Inflammatory macrophage (primary cell): ENCODE measurements around the gene FTSJ1.
"Not testable (repeated sequence)": the region's sequence is repeated elsewhere in the genome, so short reads cannot be mapped to it uniquely, and the experiment has no call there.

Experiments
- DNase-seq, 2 donors: peaks; one replicate each; pipeline ENCODE4 v3.0.0-alpha.2; 2020 to 2022
- total RNA-seq, 18 experiments: gene quantifications; one replicate each; lab custom pipeline; 2026; ENCODE audit warnings: mixed read lengths in 6 of 18, inconsistent platforms in 2 of 18; lab: John Stamatoyannopoulos, UW

Gene FTSJ1
- total RNA-seq, result 8.1 to 39.6 (median 25.9) reads per million in 18 experiments

- DNase-seq, result peak; percentile 91 to 93
Observed at GRCh38 chrX:48475774-48476577, at the start of gene FTSJ1. Gene FTSJ1, plus strand, starts transcription at chrX:48476199. Its CDS starts 1,849 bp downstream, at chrX:48478048.

- DNase-seq, result not testable (repeated sequence)
Observed at GRCh38 chrX:48427027-48427716, 48.8 kb upstream of the FTSJ1 start.

GRCh38 chrX:48429606-48430005 lies 46.4 kb upstream of the FTSJ1 start:
- DNase-seq, result not testable (repeated sequence)

GRCh38 chrX:48430166-48430565 lies 45.8 kb upstream of the FTSJ1 start:
- not testable (repeated sequence) for DNase-seq

GRCh38 chrX:48433713-48434112 lies 42.3 kb upstream of the FTSJ1 start:
- DNase-seq, result not testable (repeated sequence)

GRCh38 chrX:48447201-48447600 lies 28.8 kb upstream of the FTSJ1 start:
- not testable (repeated sequence) for DNase-seq

GRCh38 chrX:48450076-48450475 lies 25.9 kb upstream of the FTSJ1 start:
- no peak for DNase-seq

- no peak for DNase-seq
Observed at GRCh38 chrX:48451708-48452107, 24.3 kb upstream of the FTSJ1 start.

GRCh38 chrX:48456628-48457331 lies 19.2 kb upstream of the FTSJ1 start:
- DNase-seq, result no peak

- DNase-seq, result no peak
Observed at GRCh38 chrX:48458711-48459110, 17.3 kb upstream of the FTSJ1 start.

- DNase-seq, result no peak
Observed at GRCh38 chrX:48459483-48459882, 16.5 kb upstream of the FTSJ1 start.

GRCh38 chrX:48460031-48460430 lies 16.0 kb upstream of the FTSJ1 start:
- DNase-seq, result no peak

- no peak for DNase-seq
Observed at GRCh38 chrX:48460606-48461005, 15.4 kb upstream of the FTSJ1 start.

- no peak for DNase-seq
Observed at GRCh38 chrX:48461830-48462229, 14.2 kb upstream of the FTSJ1 start.

- no peak for DNase-seq
Observed at GRCh38 chrX:48465336-48465933, 10.6 kb upstream of the FTSJ1 start.

GRCh38 chrX:48466696-48467095 lies 9.3 kb upstream of the FTSJ1 start:
- DNase-seq, result no peak

GRCh38 chrX:48467281-48467761 lies 8.7 kb upstream of the FTSJ1 start:
- no peak for DNase-seq

GRCh38 chrX:48468247-48468671 lies 7.7 kb upstream of the FTSJ1 start:
- no peak for DNase-seq

- no peak for DNase-seq
Observed at GRCh38 chrX:48468693-48469691, 7.0 kb upstream of the FTSJ1 start.

GRCh38 chrX:48470110-48470832 lies 5.7 kb upstream of the FTSJ1 start, which contains the start of gene SLC38A5:
Gene SLC38A5, minus strand, starts transcription at chrX:48470260. Its CDS starts 2,336 bp downstream, at chrX:48467924.
- no peak for DNase-seq

GRCh38 chrX:48470833-48471118 lies 5.2 kb upstream of the FTSJ1 start:
- DNase-seq, result no peak
